Measurements from ENCODE around the gene ARG2.

Gene ARG2

GRCh38 chr14:67695394-67695949 is 75.8 kb downstream of the ARG2 start, which contains the start of gene RDH11:
RDH11 (minus strand) TSS chr14:67695764; CDS start chr14:67695703, 61 bp downstream.
- peak; percentile 73 for DNase-seq

- no peak for DNase-seq
These were observed 77.3 kb downstream of the ARG2 start for GRCh38 chr14:67697006-67697405.

DNA sequence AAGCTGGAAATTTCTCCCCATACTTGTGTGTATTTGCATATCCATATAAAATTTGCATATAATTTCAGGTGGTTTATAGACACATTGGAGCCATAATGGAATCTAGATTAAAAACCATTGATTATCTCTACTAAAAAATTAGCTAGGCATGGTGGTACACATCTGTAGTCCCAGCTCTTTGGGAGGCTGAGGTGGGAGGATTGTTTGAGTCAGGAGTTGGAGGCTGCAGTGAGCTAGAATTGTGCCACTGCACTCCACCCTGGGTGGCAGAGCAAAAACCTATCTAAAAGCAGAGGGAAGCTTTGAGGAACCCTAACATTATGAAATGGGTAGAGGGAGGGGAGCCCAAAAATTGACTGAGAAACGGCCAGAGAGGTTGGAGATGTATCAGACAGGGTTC is 78.5 kb downstream of the ARG2 start:
- no peak for DNase-seq
